ENCODE data around the gene IFI27L1. TPM values are rescaled to one million over a fixed set of nuclear protein-coding genes. Genes with fewer than 3 reads are reported as not detected.

IFI27L1 gene
- polyA plus RNA-seq, 1 donor from 2014 or later = 37.9 TPM

Other genes with a start within 250 kb of the IFI27L1 start
- gene FAM181A, start 154.0 kb upstream of the IFI27L1 start, polyA plus RNA-seq = 0.43 TPM in 1 of 2 replicates, not detected in the other
- 0.26 TPM in 1 of 2 replicates, not detected in the other for gene ASB2, start 104.7 kb upstream of the IFI27L1 start, polyA plus RNA-seq
- gene CCDC197, start 84.0 kb upstream of the IFI27L1 start, polyA plus RNA-seq = not detected in 2 replicates
- 2.5 and 2.8 TPM in 2 replicates for gene OTUB2, start 55.0 kb upstream of the IFI27L1 start, polyA plus RNA-seq
- gene DDX24, start 108 bp upstream of the IFI27L1 start, polyA plus RNA-seq = 158 and 177 TPM in 2 replicates
- gene IFI27, start 29.4 kb downstream of the IFI27L1 start, polyA plus RNA-seq = 2.2 and 5.6 TPM in 2 replicates
- 15.3 and 23.7 TPM in 2 replicates for gene IFI27L2, start 48.3 kb downstream of the IFI27L1 start, polyA plus RNA-seq
- 4.8 and 5.9 TPM in 2 replicates for gene PPP4R4, start 93.0 kb downstream of the IFI27L1 start, polyA plus RNA-seq
- not detected in 2 replicates for gene SERPINA10, start 212.0 kb downstream of the IFI27L1 start, polyA plus RNA-seq
- gene SERPINA6, start 242.0 kb downstream of the IFI27L1 start, polyA plus RNA-seq = not detected in 2 replicates

Measured in neural cell (in vitro differentiated cells).